Stimulated activated naive CD8-positive, alpha-beta T cell treated with anti-CD3 and anti-CD28 coated beads, Interleukin-15, Interleukin-2, amounts not matched to agents 100 U/mL and 50 U/mL, for 24 hours (primary cell): ENCODE measurements around the gene RIN3.
A peak's percentile ranks its signal among the peaks of the same experiment; 100 is the strongest.

Experiments
- ATAC-seq: fragments of 150-1000 bp; cut with Tn5 transposase; one replicate; pipeline ENCODE4 v1.10.0; 2021
- DNase-seq: peaks from one replicate; pipeline ENCODE4 v3.0.0; 2021

Gene RIN3

DNA sequence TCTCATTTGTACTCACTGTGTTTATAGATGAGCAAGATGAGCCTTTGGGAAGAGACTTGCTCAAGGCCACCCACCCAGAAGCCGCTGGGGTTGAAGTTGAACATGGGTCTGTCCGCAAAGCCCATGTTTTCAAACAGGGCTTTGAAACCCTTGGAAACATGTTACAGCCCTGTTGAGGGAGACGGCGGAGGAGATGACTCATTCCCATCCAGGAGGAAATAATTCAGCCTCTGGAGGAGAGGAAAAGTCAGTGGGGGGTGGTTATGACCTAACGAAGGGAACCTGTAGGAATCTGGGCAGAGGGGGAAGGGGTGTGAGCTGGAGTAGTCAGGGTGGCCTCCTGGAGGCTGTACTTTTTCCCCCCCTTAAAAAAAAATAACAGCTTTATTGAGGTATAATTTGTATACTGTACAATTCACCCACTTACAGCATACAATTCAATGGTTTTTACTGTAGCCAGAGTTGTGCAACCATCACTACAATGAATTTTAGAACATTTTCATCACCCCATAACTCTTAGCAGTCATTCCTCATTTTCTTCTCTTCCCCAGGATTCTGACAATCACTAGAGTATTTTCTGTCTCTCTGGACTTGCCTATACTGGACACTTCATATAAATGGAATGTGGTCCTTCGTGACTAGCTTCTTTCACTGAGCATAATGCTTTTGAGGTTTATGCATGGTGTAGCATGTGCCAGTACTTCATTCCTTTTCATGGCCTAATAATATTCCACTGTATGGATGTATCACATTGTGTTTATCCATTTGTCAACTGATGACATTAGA lies 1.9 kb upstream of the RIN3 start:
- ATAC-seq, result no peak
- DNase-seq, result no peak

- DNase-seq, result no peak
- no peak for ATAC-seq
Observed at GRCh38 chr14:92512807-92513203, 776 bp upstream of the RIN3 start.

DNA sequence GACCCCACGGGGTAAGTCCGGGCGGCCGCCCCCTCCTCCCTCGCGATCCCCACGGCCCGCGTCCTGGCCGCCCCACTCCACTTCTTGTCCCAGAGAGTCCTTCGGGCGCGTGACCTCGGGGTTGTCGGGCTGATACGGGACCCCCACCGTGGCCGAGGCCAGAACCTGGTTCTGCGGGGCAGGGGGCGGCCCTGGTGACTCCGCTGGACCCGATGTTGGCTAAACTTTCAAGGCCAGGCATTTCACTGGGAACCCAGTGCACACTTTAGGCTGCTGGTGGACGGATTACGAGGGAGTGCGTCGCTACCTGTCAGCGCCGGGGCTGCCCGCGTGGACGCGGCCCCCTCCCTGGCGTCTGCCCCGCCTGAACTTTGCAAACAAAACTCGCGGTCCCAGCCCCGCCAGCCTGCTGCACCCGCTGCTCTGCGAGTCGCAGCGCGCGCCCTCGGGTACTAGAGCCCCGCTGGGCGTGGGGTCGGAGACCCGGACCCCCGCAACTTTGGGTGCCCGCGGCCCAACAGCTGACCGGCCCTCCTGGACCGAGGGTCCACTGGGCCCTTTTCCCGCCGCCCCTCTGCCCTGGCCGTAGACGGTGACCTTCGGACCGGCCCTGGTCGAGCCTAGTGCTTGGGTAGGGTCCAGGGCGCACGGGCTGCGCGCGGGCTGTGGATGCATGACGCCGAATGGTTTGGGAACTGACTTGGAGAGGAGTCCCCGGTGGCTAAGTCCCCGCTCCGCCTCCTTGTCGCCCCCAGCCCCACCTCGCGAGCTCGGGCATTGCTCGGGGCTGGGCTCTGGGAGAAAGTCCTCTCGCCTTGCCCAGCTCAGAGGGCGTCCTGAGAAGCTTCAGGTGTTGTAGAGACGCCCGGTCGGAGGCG lies 624 bp downstream of the RIN3 start:
- ATAC-seq, result peak; percentile 10
- peak; percentile 55 for DNase-seq

DNA sequence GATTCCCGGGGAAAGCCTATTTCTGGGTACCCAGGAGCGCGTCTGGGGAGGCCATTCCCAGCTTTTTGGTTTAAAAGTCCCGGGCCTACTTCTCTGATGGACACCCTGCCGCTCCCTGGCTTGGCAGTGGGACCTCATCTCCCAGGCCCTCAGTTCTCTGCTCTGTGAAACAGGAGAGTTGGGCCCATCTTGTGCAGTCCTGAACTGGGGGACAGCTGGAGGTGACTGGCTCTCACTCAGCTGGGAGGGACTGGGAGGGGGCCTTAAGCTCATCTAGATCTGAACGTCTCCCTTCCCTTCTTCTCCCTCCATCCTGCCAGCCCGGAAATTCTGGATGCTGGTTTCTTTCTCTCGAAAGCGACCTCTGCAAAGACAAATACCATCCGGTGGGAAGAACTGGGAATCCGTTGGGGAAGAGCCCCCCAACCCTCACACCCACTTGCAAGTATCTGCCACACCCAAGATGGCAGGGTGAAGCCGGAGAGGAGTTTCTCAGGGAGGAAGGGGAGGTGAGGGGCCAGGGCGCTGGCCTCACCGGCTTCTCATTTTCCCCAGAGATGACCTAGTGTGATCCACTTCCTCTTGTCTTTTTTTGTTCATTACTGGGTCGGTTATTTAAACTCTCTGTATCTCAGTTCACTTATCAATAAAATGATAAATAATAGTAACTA lies 1.4 kb downstream of the RIN3 start:
- no peak for DNase-seq
- ATAC-seq, result no peak

- DNase-seq (no peak), ATAC-seq (no peak)
Observed at GRCh38 chr14:92515546-92516343, 2.2 kb downstream of the RIN3 start.

DNA sequence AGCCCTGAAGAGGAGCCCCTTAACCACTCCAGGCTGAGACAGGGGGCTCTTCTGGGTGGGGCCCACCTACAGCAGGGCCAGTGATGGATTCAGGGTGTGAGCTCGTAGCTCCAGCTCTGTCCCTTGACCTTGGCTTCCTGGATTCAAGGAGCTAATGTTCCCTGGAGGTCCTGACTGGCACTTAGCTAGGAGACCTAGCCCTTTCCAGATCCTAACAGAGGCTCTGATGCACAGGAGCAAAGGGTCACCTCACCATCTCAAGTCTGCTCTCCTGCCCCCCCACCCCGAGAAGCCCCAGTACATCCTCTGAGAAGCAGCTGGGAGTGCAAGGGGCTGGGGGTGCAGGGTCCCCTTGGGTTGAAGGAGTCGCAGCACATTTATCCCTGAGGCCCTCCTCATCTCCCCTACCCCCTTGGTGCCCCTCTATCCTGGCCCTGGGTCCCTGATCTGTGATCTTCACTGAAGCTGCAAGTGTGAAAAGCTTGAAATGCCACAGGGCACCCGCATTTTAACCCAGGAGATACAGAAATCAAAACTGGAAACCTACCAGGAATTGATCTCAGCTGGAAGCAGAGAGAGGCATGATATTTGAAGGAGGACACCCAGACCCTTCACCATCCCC lies 2.9 kb downstream of the RIN3 start:
- no peak for ATAC-seq
- no peak for DNase-seq

DNA sequence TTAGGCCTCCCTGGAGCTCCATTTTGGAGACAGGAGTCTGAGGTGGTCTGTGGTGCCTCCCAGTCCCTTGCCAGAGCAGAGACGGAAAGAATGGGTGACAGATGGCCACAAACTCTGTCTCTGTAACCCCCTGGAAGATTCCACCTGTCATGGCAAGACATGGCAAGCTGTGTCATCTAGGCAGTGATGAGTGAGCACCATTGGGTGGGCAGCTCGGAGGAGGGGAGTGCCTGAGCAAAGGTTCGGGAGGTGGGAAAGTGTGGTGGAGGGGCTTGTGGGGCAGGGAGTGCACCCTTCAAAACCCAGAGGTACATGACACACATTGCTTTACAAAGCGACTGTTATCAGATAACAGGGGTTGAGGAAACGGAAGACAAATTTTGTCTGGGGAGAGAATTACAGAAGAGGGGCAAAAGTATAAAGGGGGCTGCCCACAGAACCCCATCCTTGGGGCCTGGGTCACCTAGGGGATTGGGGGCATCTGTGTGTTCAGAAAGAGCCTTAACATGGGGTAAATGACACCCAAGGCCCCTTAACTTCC lies 3.5 kb downstream of the RIN3 start:
- peak; percentile 67 for ATAC-seq
- peak; percentile 59 for DNase-seq

- DNase-seq (no peak), ATAC-seq (no peak)
Observed at GRCh38 chr14:92517761-92518160, 4.2 kb downstream of the RIN3 start.

GRCh38 chr14:92519246-92520101 lies 5.9 kb downstream of the RIN3 start:
- DNase-seq (no peak), ATAC-seq (no peak)

GRCh38 chr14:92520102-92521057 lies 6.8 kb downstream of the RIN3 start:
- ATAC-seq (no peak), DNase-seq (no peak)

- DNase-seq (no peak), ATAC-seq (no peak)
Observed at GRCh38 chr14:92521058-92521415, 7.5 kb downstream of the RIN3 start.

DNA sequence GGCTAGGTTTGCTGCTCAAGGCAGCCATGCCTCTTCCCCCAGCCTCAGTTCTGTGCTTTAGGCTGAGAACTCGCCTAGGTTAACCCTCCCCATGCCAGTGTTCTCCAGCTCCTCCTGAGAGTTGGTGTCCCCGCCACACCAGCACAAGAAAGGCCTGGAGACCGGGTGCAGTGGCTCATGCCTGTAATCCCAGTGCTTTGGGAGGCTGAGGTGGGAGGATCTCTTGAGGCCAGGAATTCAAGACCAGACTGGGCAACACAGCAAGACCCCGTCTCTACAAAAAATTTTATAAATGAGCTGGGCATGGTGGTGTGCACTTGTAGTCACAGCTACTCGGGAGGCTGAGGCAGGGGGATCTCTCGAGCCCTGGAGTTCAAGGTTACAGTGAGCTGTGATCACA lies 10.2 kb downstream of the RIN3 start:
- DNase-seq, result no peak
- no peak for ATAC-seq

- ATAC-seq, result peak; percentile 21
- DNase-seq, result no peak
Observed at GRCh38 chr14:92524602-92525185, 11.1 kb downstream of the RIN3 start.

GRCh38 chr14:92525322-92526095 lies 11.9 kb downstream of the RIN3 start:
- no peak for DNase-seq
- peak; percentile 2 for ATAC-seq

DNA sequence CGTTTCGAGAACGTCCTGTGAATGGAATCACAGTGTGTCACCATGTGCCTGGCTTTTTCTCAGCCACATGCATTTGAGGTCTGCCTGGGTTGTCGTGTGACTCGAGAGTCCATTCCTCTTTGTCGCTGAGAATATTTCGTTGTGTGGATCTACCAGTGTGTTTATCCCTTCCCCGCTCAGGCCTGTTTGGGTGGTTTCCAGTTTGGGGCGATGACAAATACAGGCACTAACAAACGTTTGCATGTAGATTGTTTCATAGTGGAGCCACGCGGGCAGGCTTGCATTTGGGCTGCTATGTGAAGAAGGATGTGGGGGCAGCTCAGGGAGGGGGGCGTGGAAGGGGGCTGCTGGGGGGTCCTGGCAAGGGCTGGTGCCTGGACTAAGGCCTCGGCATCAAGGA lies 14.1 kb downstream of the RIN3 start:
- DNase-seq (no peak), ATAC-seq (no peak)

- ATAC-seq, result no peak
- no peak for DNase-seq
Observed at GRCh38 chr14:92528486-92529100, 15.0 kb downstream of the RIN3 start.

GRCh38 chr14:92529903-92530302 lies 16.3 kb downstream of the RIN3 start:
- DNase-seq, result no peak
- ATAC-seq, result peak; percentile 59
